Left lung (tissue), 10 donors: ENCODE measurements around the gene HDDC2. TPM values are rescaled to one million over a fixed set of nuclear protein-coding genes. Genes with fewer than 3 reads are reported as not detected.
A peak's percentile ranks its signal among the peaks of the same experiment; 100 is the strongest.

Experiments used
- ATAC-seq: fragments of 200-7000 bp; cut with Tn5 transposase; one replicate; pipeline ENCODE4 v1.9.1; 2020; ENCODE audit warnings: moderate library complexity
- DNase-seq, 4 donors: peaks; one replicate each; pipeline ENCODE4 v3.0.0-alpha.2; 2013 to 2020
- H3K27ac ChIP-seq, 2 donors: fragments of 200-600 bp; sonication (generic) in 1 of 2; one replicate each; pipeline versions ENCODE4 v1.5.0 to v1.8.0; 2020 to 2021
- H3K27me3 ChIP-seq, 2 donors: fragments of 200-600 bp; sonication (generic) in 1 of 2; one replicate each; pipeline versions ENCODE4 v1.5.0 to v1.8.0; 2020 to 2021
- H3K36me3 ChIP-seq, 2 donors: fragments of 200-600 bp; sonication (generic) in 1 of 2; one replicate each; pipeline versions ENCODE4 v1.5.0 to v1.8.0; 2020 to 2021
- H3K4me1 ChIP-seq, 2 donors: fragments of 200-600 bp; one replicate each; pipeline ENCODE4 v1.8.0; 2021
- H3K4me3 ChIP-seq, 2 donors: fragments of 200-600 bp; sonication (generic) in 1 of 2; one replicate each; pipeline versions ENCODE4 v1.5.0 to v1.8.0; 2020 to 2021; ENCODE audit warnings: mild to moderate bottlenecking in 1 of 2
- H3K9me3 ChIP-seq, 2 donors: fragments of 200-600 bp; sonication (generic) in 1 of 2; one replicate each; pipeline versions ENCODE4 v1.5.0 to v1.8.0; 2020 to 2021
- intact Hi-C, 2 donors: fragments of 100-400 bp; cut with DNase I; formaldehyde crosslinking; loops; one replicate each; pipeline versions ENCODE4 v1.11.2 to v1.14.2; 2022
- polyA plus RNA-seq, 6 donors: library from polyadenylated mRNA; unstranded; fragments of 120-200 nt; gene quantifications; one replicate each; pipeline ENCODE4 v1.2.1, GENCODE V29; 2013; ENCODE audit not compliant: insufficient read length in 6 of 6
- total RNA-seq, 2 donors: library from RNA; stranded (reverse); fragmentation: NEBNext Ultra II Directional; extraction: Animal tissue kit (Norgen Biotek cat#: 25700); gene quantifications; one replicate each; pipeline ENCODE4 v1.2.1, GENCODE V29; 2021
- TF ChIP-seq, protein P1 (sequence below), 2 donors: fragments of 200-600 bp; sonication (generic) in 1 of 2; IDR thresholded peaks; one replicate each; pipeline versions ENCODE4 v1.5.0 to v1.8.0; 2021; ENCODE audit warnings: antibody characterized with exemption in 2 of 2
- donor health status: DM: no; HTN: yes; CAD: no.
- donor health status: DM: no; HTN: no; CAD: no.

Gene HDDC2
- total and polyA plus RNA-seq, 8 donors: 49.2 to 86.9 (median 79.9) TPM

DNA sequence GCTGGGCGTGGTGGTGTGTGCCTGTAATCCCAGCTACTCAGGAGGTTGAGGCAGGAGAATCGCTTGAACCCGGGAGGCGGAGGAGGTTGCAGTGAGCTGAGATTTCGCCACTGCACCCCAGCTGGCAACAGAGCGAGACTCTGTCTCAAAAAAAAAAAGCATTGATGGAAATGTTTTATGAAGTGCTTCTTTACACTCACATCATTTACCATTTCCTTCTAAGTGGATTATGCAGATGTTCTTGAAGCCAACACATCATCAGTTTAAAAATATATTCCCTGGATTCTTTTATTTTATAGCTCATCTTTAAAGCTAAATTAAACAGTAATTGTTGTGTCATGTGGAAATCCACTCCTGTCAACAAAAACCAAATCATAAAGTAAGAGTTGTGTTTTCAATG, 35.9 kb upstream of the HDDC2 start:
- peak in 1 of 4 donors; percentile 47 for DNase-seq
- ATAC-seq: no peak
- no peaks in the 10 kb centered on the region for H3K9me3 ChIP-seq
- no peaks in the 10 kb centered on the region for H3K36me3 ChIP-seq
- TF ChIP-seq, protein P1, sequence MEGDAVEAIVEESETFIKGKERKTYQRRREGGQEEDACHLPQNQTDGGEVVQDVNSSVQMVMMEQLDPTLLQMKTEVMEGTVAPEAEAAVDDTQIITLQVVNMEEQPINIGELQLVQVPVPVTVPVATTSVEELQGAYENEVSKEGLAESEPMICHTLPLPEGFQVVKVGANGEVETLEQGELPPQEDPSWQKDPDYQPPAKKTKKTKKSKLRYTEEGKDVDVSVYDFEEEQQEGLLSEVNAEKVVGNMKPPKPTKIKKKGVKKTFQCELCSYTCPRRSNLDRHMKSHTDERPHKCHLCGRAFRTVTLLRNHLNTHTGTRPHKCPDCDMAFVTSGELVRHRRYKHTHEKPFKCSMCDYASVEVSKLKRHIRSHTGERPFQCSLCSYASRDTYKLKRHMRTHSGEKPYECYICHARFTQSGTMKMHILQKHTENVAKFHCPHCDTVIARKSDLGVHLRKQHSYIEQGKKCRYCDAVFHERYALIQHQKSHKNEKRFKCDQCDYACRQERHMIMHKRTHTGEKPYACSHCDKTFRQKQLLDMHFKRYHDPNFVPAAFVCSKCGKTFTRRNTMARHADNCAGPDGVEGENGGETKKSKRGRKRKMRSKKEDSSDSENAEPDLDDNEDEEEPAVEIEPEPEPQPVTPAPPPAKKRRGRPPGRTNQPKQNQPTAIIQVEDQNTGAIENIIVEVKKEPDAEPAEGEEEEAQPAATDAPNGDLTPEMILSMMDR (IDR thresholded peaks at IDR 0.05): no peak
- H3K4me1 ChIP-seq: no peaks in the 10 kb centered on the region
- H3K27me3 ChIP-seq: peaks cover 0 to 5% of the 10 kb centered on the region in 2 donors
- intact Hi-C loops: no loop called here
- no peak overlapping the region for H3K27ac ChIP-seq
- H3K4me3 ChIP-seq: no peak overlapping the region

DNA sequence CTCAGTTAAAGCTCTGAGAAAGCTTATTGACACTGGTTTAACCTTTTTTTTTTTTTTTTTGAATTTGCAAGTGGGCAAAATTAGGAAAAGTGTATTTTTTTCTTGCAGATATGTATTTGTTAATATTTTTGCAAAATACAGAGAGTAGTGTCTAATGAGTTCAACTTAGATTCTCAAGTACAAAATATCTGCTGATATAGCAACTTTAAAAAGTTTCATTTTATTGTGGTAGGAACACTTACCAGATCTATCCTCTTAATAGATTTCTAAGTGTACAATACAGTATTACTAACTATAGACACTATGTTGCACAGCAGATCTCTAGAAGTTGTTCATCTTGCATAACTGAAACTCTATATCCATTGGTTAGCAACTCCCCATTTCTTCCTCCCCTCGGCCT, 30.9 kb upstream of the HDDC2 start:
- TF ChIP-seq, protein P1 (IDR thresholded peaks at IDR 0.05): no peak
- H3K4me1 ChIP-seq: no peaks in the 10 kb centered on the region
- peaks cover 0 to 5% of the 10 kb centered on the region in 2 donors for H3K27me3 ChIP-seq
- H3K36me3 ChIP-seq: no peaks in the 10 kb centered on the region
- no peak for DNase-seq
- H3K27ac ChIP-seq: no peak overlapping the region
- intact Hi-C loops: no loop called here
- no peak overlapping the region for H3K4me3 ChIP-seq
- no peaks in the 10 kb centered on the region for H3K9me3 ChIP-seq
- ATAC-seq: no peak

DNA sequence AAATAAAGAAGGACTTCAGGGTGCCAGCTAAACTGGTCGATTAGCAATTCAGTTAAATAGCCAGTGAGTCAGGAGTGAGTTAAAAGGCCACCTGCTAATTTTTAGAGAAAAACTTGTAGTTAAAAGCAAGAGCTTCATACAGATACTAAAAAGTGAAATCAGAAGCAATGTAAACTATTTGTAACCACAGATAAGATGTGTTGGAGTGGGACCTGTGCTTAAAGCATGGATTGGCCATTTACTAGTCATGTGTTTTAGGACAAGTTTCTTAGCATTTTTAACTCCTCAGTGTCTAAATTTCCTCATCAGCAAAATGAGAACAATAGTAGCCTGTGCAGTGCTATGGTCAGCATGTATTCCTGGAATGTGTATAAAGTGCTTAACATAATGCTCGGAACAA, 23.8 kb upstream of the HDDC2 start:
- DNase-seq (no peak), ATAC-seq (no peak)
- H3K27ac ChIP-seq: no peak overlapping the region
- H3K36me3 ChIP-seq: no peaks in the 10 kb centered on the region
- intact Hi-C loops: no loop called here
- TF ChIP-seq, protein P1 (IDR thresholded peaks at IDR 0.05): no peak
- H3K4me3 ChIP-seq: no peak overlapping the region
- H3K9me3 ChIP-seq: no peaks in the 10 kb centered on the region
- no peaks in the 10 kb centered on the region for H3K4me1 ChIP-seq
- peaks cover 0 to 4% of the 10 kb centered on the region in 2 donors for H3K27me3 ChIP-seq

DNA sequence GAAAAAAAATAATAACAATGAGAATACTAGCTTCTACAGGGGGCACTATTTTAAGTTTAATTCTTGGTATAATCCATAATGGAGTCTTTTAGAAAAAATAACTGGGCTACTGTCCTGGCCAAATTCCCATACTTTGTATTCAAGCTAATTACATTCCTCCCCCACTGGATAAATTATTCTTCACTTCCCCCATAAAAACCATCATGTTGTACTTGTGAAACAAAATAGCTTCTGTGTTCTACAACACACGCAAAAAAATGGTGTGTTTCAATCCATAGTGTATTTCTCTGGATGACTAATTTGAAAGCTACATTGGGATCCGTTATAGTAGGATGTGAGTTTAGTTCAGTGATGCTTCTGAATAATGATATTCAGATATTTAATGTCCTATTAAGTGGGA, 21.6 kb upstream of the HDDC2 start:
- no peak overlapping the region for H3K4me3 ChIP-seq
- TF ChIP-seq, protein P1 (IDR thresholded peaks at IDR 0.05): no peak
- ATAC-seq: no peak

DNA sequence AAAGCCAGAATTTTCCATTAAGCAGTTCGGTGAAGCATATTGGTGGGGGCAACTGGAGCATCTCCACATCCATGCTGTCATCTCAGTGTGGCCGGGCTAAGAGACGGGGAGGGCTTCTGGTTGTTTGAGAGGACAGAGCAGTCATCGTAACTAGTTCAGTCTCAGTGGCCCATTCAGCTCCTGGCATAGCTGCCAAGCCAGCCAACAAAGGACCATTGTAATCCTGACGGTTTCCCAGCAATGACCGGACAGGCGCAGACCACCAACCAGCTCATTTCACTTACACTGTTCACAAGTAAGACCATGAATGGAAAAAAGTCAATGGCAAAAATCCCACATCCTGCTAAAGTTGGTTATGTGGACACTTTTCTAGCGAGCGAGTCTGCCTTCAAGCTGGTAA, 14.9 kb upstream of the HDDC2 start:
- TF ChIP-seq, protein P1 (IDR thresholded peaks at IDR 0.05): no peak
- ATAC-seq (no peak), DNase-seq (no peak)
- intact Hi-C loops: no loop called here
- Histone ChIP-seq H3K9me3 (no peaks in the 10 kb centered on the region), H3K27me3 (peaks cover 0 to 4% of the 10 kb centered on the region in 2 donors), H3K36me3 (no peaks in the 10 kb centered on the region), H3K4me1 (no peaks in the 10 kb centered on the region), H3K27ac (no peak overlapping the region), H3K4me3 (no peak overlapping the region)

More for the DNA sequence above, 21.6 kb upstream of the HDDC2 start:
- no peaks in the 10 kb centered on the region for H3K4me1 ChIP-seq
- H3K27me3 ChIP-seq: peaks cover 0 to 4% of the 10 kb centered on the region in 2 donors
- DNase-seq: no peak
- intact Hi-C loops: no loop called here
- no peaks in the 10 kb centered on the region for H3K36me3 ChIP-seq
- H3K9me3 ChIP-seq: no peaks in the 10 kb centered on the region
- H3K27ac ChIP-seq: no peak overlapping the region
